Heart left ventricle (tissue), 13 donors: ENCODE data around the gene WWTR1.

Experiments used
- POLR2A ChIP-seq, 2 donors: fragments of 450-650 bp; IDR thresholded peaks; one replicate each; pipeline ENCODE4 v1.6.1; 2017; ENCODE audit warnings: antibody characterized with exemption in 2 of 2, mild to moderate bottlenecking in 2 of 2, moderate library complexity in 2 of 2
- TF ChIP-seq, protein P1 (sequence below), 12 donors: fragments of 200-600 bp; sonication (generic) in 4 of 12; IDR thresholded peaks; one replicate each; pipeline versions ENCODE4 v1.5.0 to v1.8.0; 2018 to 2022; ENCODE audit warnings: antibody characterized with exemption in 12 of 12, mild to moderate bottlenecking in 5 of 12
- donor health status: ischemic (EF 13 %, LVEDD 7.1; RV severe dilation, severe dysfunction).
- donor health status: DM: no; HTN: yes; CAD: no.
- donor health status: DM: no; HTN: no; CAD: no.
- donor health status: ischemic (EF 25% LVEDD 6.9; RV normal size, moderate dysfunction).
- donor health status: ischemic (EF 25% LVEDD 5.7; RV mildly dilated, moderate dysfunction).
- donor health status: ischemic (EF 35%, LVEDD 5.7; RV mildly dilated, moderate dysfunction).
- donor health status: nonischemic (EF 11% LVEDD 7.7; RV severe dilation, severe dysfunction).
- donor health status: DM: yes; HTN: yes; CAD: no.
- donor health status: PGD.
- donor health status: ischemic (EF 29% LVEDD 5.4; RV normal size, mild dysfunction).
- donor health status: nonischemic (EF 23%, LVEDD 6.1; RV moderate dilation, normal function).

DNA sequence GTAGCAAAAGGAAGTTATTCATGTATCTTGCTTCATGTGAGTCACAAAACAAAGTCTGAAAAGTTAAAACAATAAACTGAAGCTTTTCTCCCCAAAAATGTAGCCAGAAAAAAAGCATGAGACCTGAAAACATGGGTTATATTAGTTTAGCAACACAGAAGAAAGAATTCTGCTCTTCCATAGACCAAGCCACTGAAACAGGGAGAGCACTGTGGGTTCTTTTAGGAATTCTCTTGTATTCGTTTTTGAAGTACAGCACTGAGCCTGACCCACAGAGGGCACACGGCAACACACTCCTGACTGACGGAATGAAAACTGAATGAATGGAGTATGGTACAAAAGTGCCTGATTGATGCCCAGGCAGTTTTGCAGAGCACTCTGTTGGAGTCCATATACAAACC lies 116.7 kb downstream of the WWTR1 start:
- TF ChIP-seq, protein P1, sequence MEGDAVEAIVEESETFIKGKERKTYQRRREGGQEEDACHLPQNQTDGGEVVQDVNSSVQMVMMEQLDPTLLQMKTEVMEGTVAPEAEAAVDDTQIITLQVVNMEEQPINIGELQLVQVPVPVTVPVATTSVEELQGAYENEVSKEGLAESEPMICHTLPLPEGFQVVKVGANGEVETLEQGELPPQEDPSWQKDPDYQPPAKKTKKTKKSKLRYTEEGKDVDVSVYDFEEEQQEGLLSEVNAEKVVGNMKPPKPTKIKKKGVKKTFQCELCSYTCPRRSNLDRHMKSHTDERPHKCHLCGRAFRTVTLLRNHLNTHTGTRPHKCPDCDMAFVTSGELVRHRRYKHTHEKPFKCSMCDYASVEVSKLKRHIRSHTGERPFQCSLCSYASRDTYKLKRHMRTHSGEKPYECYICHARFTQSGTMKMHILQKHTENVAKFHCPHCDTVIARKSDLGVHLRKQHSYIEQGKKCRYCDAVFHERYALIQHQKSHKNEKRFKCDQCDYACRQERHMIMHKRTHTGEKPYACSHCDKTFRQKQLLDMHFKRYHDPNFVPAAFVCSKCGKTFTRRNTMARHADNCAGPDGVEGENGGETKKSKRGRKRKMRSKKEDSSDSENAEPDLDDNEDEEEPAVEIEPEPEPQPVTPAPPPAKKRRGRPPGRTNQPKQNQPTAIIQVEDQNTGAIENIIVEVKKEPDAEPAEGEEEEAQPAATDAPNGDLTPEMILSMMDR (IDR thresholded peaks at IDR 0.05) = peak in 1 of 12 donors; percentile 30
- TF ChIP-seq POLR2A (IDR thresholded peaks at IDR 0.05) = no peak
